Esophagus muscularis mucosa (tissue), 4 donors: ENCODE data around the gene BRF1. TPM values are rescaled to one million over a fixed set of nuclear protein-coding genes. Genes with fewer than 3 reads are reported as not detected.

Source experiments
- DNase-seq: peaks from one replicate; pipeline ENCODE4 v3.0.0-alpha.2; 2017; ENCODE audit errors: extremely low spot score
- H3K27ac ChIP-seq, 4 donors: fragments of 200-600 bp; sonication (generic); replicated peaks in 1 of 4; 1 replicate in 3 of 4; 2 replicates in 1 of 4; pipeline ENCODE4 v1.5.1; 2016 to 2019; ENCODE audit warnings: mild to moderate bottlenecking in 1 of 4
- H3K27me3 ChIP-seq, 4 donors: fragments of 200-600 bp; sonication (generic); one replicate each; pipeline versions ENCODE4 v1.5.1 to v1.6.0; 2016 to 2019
- H3K36me3 ChIP-seq, 4 donors: fragments of 200-600 bp; sonication (generic); one replicate each; pipeline ENCODE4 v1.5.1; 2016 to 2019
- H3K4me1 ChIP-seq, 4 donors: fragments of 200-600 bp; sonication (generic); one replicate each; pipeline ENCODE4 v1.5.1; 2016 to 2019
- H3K4me3 ChIP-seq, 4 donors: fragments of 200-600 bp; sonication (generic); 1 replicate in 2 of 4; 2 replicates in 2 of 4; pipeline ENCODE4 v1.5.1; 2016 to 2019; ENCODE audit warnings: mild to moderate bottlenecking in 4 of 4, moderate library complexity in 1 of 4
- H3K9me3 ChIP-seq, 4 donors: fragments of 200-600 bp; sonication (generic); 1 replicate in 3 of 4; 2 replicates in 1 of 4; pipeline ENCODE4 v1.5.1; 2016 to 2019
- EP300 ChIP-seq: sonication (generic); formaldehyde crosslinking; IDR thresholded peaks from one replicate; pipeline ENCODE4 v1.6.1; 2017; ENCODE audit warnings: antibody characterized with exemption
- POLR2A ChIP-seq: fragments of 450-650 bp; IDR thresholded peaks from one replicate; pipeline ENCODE4 v1.6.1; 2017; ENCODE audit warnings: antibody characterized with exemption, moderate library complexity, mild to moderate bottlenecking, low read depth
- POLR2AphosphoS5 ChIP-seq, 2 donors: sonication (generic); formaldehyde crosslinking; IDR thresholded peaks; one replicate each; pipeline ENCODE4 v1.6.1; 2017; ENCODE audit warnings: antibody characterized with exemption in 2 of 2
- WGBS: methylation state at CpG from one replicate; pipeline ENCODE4 v1.1.5; 2018; 5-methylcytosine and 5-hydroxymethylcytosine counted together
- intact Hi-C: fragments of 100-400 bp; cut with DNase I; formaldehyde crosslinking; loops from one replicate; pipeline ENCODE4 v1.15.1; 2023
- total RNA-seq, 4 donors: library from RNA; depleted of rRNA; stranded (reverse); fragments of >200 nt; gene quantifications; one replicate each; pipeline versions ENCODE4 v1.1.0 to v1.2.1, GENCODE V29; 2016
- TF ChIP-seq, protein P1 (sequence below), 3 experiments: fragments of 200-600 bp in 2 of 3; fragments of 450-650 bp in 1 of 3; sonication (generic) in 2 of 3; IDR thresholded peaks; one replicate each; pipeline ENCODE4 v1.5.1; 2017 to 2019; ENCODE audit warnings: antibody characterized with exemption in 3 of 3, mild to moderate bottlenecking in 2 of 3, moderate library complexity in 1 of 3

BRF1 gene
- total RNA-seq, 4 donors from 2014 or later, result 23.0 to 47.3 (median 41.4) TPM

DNA sequence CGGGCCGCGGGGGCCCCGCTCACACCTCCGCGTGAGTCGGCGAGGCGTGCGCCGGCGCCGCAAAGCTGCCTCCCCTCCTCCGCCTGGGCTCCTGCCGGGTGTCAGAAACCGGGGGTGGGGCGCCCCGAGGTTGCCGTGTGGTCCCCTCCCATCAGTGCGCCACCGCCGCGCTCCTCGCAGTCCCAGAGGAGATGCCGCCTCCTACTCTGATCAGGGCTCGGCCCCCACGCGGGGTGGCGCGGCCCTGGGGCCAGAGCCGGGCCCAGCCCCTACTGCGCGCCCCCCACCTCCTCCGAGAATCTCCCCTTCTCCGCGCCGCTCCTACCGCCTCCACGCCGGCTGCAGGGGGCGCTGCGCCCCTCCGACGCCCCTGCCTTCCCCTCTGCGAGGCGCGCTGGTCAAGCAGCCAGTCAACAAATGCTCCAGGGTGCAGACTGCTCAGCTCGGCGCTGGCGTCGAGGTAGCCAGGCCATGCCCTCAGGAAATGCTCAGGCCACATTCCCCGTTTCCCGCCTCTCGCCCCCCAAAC, 131.8 kb downstream of the BRF1 start:
- Histone ChIP-seq H3K36me3 (peaks cover 0 to 4% (median 0%) of the 10 kb centered on the region in 4 donors), H3K9me3 (no peaks in the 10 kb centered on the region), H3K4me3 (peak overlapping the region; percentile 41 to 64 (median 42)), H3K4me1 (peaks cover 37 to 55% (median 46%) of the 10 kb centered on the region in 4 donors), H3K27ac (no peak overlapping the region), H3K27me3 (peaks cover 0 to 66% (median 6%) of the 10 kb centered on the region in 4 donors)
- DNase-seq, result no peak
- no peak for TF ChIP-seq POLR2AphosphoS5 (IDR thresholded peaks at IDR 0.05)
- TF ChIP-seq, protein P1, sequence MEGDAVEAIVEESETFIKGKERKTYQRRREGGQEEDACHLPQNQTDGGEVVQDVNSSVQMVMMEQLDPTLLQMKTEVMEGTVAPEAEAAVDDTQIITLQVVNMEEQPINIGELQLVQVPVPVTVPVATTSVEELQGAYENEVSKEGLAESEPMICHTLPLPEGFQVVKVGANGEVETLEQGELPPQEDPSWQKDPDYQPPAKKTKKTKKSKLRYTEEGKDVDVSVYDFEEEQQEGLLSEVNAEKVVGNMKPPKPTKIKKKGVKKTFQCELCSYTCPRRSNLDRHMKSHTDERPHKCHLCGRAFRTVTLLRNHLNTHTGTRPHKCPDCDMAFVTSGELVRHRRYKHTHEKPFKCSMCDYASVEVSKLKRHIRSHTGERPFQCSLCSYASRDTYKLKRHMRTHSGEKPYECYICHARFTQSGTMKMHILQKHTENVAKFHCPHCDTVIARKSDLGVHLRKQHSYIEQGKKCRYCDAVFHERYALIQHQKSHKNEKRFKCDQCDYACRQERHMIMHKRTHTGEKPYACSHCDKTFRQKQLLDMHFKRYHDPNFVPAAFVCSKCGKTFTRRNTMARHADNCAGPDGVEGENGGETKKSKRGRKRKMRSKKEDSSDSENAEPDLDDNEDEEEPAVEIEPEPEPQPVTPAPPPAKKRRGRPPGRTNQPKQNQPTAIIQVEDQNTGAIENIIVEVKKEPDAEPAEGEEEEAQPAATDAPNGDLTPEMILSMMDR (IDR thresholded peaks at IDR 0.05), result peak in 2 of 3 experiments; percentile 34 to 40
- TF ChIP-seq EP300, result no peak
- TF ChIP-seq POLR2A, result no peak
- WGBS, result 32% methylated on average over 10 of the region's 54 CpGs
- intact Hi-C loops, result loop anchor here (5.0 kb wide), 1 partner anchor 77 kb away; no protein-coding TSS in a partner anchor

DNA sequence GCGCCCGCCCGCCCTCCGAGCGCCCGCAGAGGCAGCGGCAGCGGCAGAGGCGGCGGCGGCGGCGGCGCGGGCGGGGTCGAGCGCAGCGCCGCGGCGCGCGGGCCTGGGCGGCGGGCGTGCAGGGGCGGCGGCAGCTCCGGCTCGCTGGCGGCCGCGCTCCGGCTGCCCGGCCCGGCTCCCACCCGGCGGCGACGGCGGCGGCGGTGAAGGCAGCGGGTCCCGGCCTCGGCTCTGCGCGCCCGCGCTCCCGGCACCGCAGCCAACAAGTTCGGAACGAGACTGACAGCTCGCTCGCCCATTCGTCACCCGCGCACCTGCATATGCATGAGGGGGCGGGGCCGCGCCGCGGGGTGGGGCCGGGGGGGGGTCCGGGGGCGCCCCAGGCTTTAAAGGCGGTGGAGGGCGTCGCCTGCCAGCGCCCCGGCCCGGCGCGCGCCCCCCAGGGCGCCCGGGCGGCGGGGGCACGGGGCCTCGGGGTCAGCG, 132.3 kb downstream of the BRF1 start, which contains the start of gene JAG2:
Gene JAG2 (minus strand): TSS at position 281 of the 483 bp plus-strand sequence. CDS start 356 bp downstream, outside the sequence.
- peaks cover 37 to 55% (median 46%) of the 10 kb centered on the region in 4 donors for H3K4me1 ChIP-seq
- H3K4me3 ChIP-seq, result peak within 1 kb of the TSS; percentile 51 to 64 (median 52)
- DNase-seq, result no peak
- TF ChIP-seq EP300 (no peak), POLR2AphosphoS5 (IDR thresholded peaks at IDR 0.05) (no peak), POLR2A (no peak)
- TF ChIP-seq, protein P1 (IDR thresholded peaks at IDR 0.05), result no peak
- H3K36me3 ChIP-seq, result peaks cover 0 to 4% (median 0%) of the 10 kb centered on the region in 4 donors
- H3K9me3 ChIP-seq, result no peaks in the 10 kb centered on the region
- no CpG with 5 or more reads among the region's 84 CpGs for WGBS
- H3K27me3 ChIP-seq, result peaks cover 0 to 71% (median 6%) of the 10 kb centered on the region in 4 donors
- intact Hi-C loops, result loop anchor here (5.0 kb wide), 1 partner anchor 76 kb away; no protein-coding TSS in a partner anchor
- no peak within 1 kb of the TSS for H3K27ac ChIP-seq

DNA sequence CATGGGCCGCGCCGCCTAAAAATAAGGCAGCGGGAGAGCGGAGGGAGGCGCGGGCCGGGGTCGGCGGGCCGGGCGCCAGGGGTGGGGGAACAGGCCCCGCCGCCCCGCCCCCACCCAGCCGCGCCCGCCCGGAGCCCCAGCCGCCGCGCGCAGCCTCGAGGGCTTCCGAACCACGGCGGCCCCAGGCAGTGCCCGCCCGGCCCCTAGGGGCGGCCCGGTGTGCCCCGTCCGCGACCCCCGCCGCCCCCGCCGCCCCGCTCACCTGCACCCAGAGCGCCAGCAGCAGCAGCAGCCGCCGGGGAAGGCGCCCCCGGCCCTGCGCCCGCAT, 132.7 kb downstream of the BRF1 start:
- intact Hi-C loops, result loop anchor here (5.0 kb wide), 1 partner anchor 76 kb away; no protein-coding TSS in a partner anchor
- Histone ChIP-seq H3K4me1 (peaks cover 37 to 58% (median 46%) of the 10 kb centered on the region in 4 donors), H3K36me3 (peaks cover 0 to 4% (median 0%) of the 10 kb centered on the region in 4 donors), H3K27ac (no peak overlapping the region), H3K4me3 (peak overlapping the region; percentile 51 to 64 (median 52)), H3K9me3 (no peaks in the 10 kb centered on the region), H3K27me3 (peaks cover 0 to 75% (median 6%) of the 10 kb centered on the region in 4 donors)
- TF ChIP-seq, protein P1 (IDR thresholded peaks at IDR 0.05), result no peak
- TF ChIP-seq POLR2A (no peak), EP300 (no peak), POLR2AphosphoS5 (IDR thresholded peaks at IDR 0.05) (no peak)
- WGBS, result no CpG with 5 or more reads among the region's 46 CpGs
- no peak for DNase-seq

DNA sequence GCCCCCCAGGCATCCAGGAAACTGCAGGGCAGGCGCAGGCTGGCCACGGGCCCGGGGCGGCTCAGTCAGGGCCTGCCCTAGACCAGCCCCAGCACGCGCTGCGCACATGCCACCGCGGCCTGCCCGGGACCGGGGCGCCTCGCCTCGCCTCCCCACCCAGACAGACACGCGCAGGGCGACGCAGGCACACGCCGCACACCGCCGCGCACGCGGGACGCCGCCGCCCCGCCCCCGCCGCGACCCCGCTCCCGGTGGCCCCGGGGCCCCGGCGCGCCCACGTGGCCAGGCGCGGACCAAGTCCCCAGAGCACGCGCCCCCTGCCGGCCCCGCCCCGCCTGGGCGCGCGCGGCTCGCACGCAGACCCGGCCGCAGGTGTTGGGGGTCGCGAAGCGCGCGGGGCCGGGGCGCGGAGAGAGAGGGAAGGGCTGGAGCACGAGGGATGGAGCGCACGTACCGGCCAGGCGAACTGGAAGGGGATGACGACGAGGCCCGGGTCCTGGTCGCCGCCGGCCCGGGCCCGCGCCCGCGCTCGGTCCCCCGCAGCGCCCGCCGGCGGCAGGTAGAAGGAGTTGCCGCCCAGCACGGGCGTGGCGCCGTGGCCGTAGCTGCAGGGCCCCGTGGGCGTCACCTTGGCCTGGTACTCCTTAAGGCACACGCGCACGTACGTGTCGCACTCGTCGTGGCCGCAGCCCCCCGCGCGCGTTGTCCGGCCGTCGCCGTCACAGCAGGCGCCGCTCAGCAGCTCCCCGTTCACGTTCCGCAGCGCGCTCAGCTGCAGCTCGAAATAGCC, 133.3 kb downstream of the BRF1 start:
- TF ChIP-seq, protein P1 (IDR thresholded peaks at IDR 0.05), result peak in 1 of 3 experiments; percentile 7
- no peak for TF ChIP-seq POLR2A
- 60% methylated on average over 1 of the region's 116 CpGs for WGBS
- intact Hi-C loops, result loop anchor here (5.0 kb wide), 1 partner anchor 75 kb away; no protein-coding TSS in a partner anchor
- Histone ChIP-seq H3K27ac (no peak overlapping the region), H3K4me3 (peak overlapping the region; percentile 51 to 64 (median 52)), H3K27me3 (peaks cover 0 to 76% (median 6%) of the 10 kb centered on the region in 4 donors), H3K9me3 (no peaks in the 10 kb centered on the region), H3K4me1 (peaks cover 37 to 58% (median 46%) of the 10 kb centered on the region in 4 donors), H3K36me3 (peaks cover 0 to 4% (median 0%) of the 10 kb centered on the region in 4 donors)
- no peak for DNase-seq
